Coronary artery (tissue), 2 donors: Measurements from ENCODE around the gene ANKRD53.
A peak's percentile ranks its signal among the peaks of the same experiment; 100 is the strongest.
"Not testable (repeated sequence)": the region's sequence is repeated elsewhere in the genome, so short reads cannot be mapped to it uniquely, and the experiment has no call there.

ENCODE experiments used
- DNase-seq: peaks from one replicate; pipeline ENCODE4 v3.0.0-alpha.2; 2017; ENCODE audit warnings: low spot score
- H3K27ac ChIP-seq, 2 donors: fragments of 200-600 bp; sonication (generic); one replicate each; pipeline ENCODE4 v1.5.1; 2016 to 2019
- H3K4me3 ChIP-seq: fragments of 200-600 bp; sonication (generic); 2 replicates; pipeline ENCODE4 v1.5.1; 2016; ENCODE audit warnings: mild to moderate bottlenecking, moderate library complexity
- CTCF ChIP-seq: fragments of 200-600 bp; sonication (generic); IDR thresholded peaks from one replicate; pipeline ENCODE4 v1.5.1; 2019; ENCODE audit warnings: antibody characterized with exemption

The ANKRD53 gene

GRCh38 chr2:70991142-70991541 is 12.7 kb downstream of the ANKRD53 start:
- no peak overlapping the region for H3K4me3 ChIP-seq
- no peak for TF ChIP-seq CTCF
- DNase-seq = peak; percentile 61
- no peak overlapping the region for H3K27ac ChIP-seq

- TF ChIP-seq CTCF = no peak
- H3K4me3 ChIP-seq = no peak overlapping the region
- no peak overlapping the region for H3K27ac ChIP-seq
- peak; percentile 60 for DNase-seq
Observed at GRCh38 chr2:70991742-70992141, 13.3 kb downstream of the ANKRD53 start.

- Histone ChIP-seq H3K27ac (peak overlapping the region; percentile 87 to 93), H3K4me3 (peak overlapping the region; percentile 90)
- no peak for TF ChIP-seq CTCF
- no peak for DNase-seq
Observed at GRCh38 chr2:70992945-70993853, 14.8 kb downstream of the ANKRD53 start.

- DNase-seq = peak; percentile 74
- Histone ChIP-seq H3K4me3 (peak overlapping the region; percentile 90), H3K27ac (peak overlapping the region; percentile 87 to 93)
- no peak for TF ChIP-seq CTCF
Observed at GRCh38 chr2:70994009-70994698, 15.7 kb downstream of the ANKRD53 start.

GRCh38 chr2:70994699-70995425 is 16.4 kb downstream of the ANKRD53 start, which contains the start of gene TEX261:
Gene TEX261, minus strand, starts transcription at chr2:70994873. Its CDS starts 116 bp downstream, at chr2:70994757.
- TF ChIP-seq CTCF = peak; percentile 57
- H3K27ac ChIP-seq = peak within 1 kb of the TSS; percentile 87 to 93
- DNase-seq = peak; percentile 93
- peak within 1 kb of the TSS; percentile 90 for H3K4me3 ChIP-seq

GRCh38 chr2:70995426-70995729 is 16.9 kb downstream of the ANKRD53 start:
- no peak for TF ChIP-seq CTCF
- Histone ChIP-seq H3K27ac (no peak overlapping the region), H3K4me3 (peak overlapping the region; percentile 90)
- no peak for DNase-seq

- not testable (repeated sequence) for H3K27ac ChIP-seq, DNase-seq, H3K4me3 ChIP-seq
Observed at GRCh38 chr2:70998885-70999284, 20.5 kb downstream of the ANKRD53 start.
